Measurements from ENCODE around the gene GAL3ST1.
"Not testable (repeated sequence)": the region's sequence is repeated elsewhere in the genome, so short reads cannot be mapped to it uniquely, and the experiment has no call there.

GAL3ST1 gene

GRCh38 chr22:30574095-30574981, at the start of gene GAL3ST1:
TSS of gene GAL3ST1 (minus strand) at chr22:30574665. CDS start at chr22:30557392, 17,273 bp downstream.
- H3K36me3 Mint-ChIP-seq, result peaks cover 29% of the 10 kb centered on the region
- no peaks in the 10 kb centered on the region for H3K4me1 Mint-ChIP-seq
- peaks cover 2% of the 10 kb centered on the region for H3K27me3 Mint-ChIP-seq
- H3K9me3 Mint-ChIP-seq, result no peaks in the 10 kb centered on the region
- no peak for ATAC-seq (ENCODE audit: low read depth)
- DNase-seq (ENCODE audit: low spot score in 2 of 2), result no peak
- H3K27ac Mint-ChIP-seq, result no peak within 1 kb of the TSS
- peak within 1 kb of the TSS; percentile 28 for H3K4me3 Mint-ChIP-seq

- DNase-seq (ENCODE audit: low spot score in 2 of 2); H3K4me1 Mint-ChIP-seq; ATAC-seq (ENCODE audit: low read depth); H3K36me3 Mint-ChIP-seq; H3K4me3 Mint-ChIP-seq; H3K27ac Mint-ChIP-seq; H3K27me3 Mint-ChIP-seq; H3K9me3 Mint-ChIP-seq: not testable (repeated sequence)
Observed at GRCh38 chr22:30619909-30620308, 45.4 kb upstream of the GAL3ST1 start.

- Mint-ChIP-seq H3K27ac (no peak overlapping the region), H3K36me3 (no peaks in the 10 kb centered on the region), H3K9me3 (no peaks in the 10 kb centered on the region), H3K4me3 (no peak overlapping the region), H3K27me3 (peaks cover 11% of the 10 kb centered on the region), H3K4me1 (no peaks in the 10 kb centered on the region)
- ATAC-seq (ENCODE audit: low read depth) (no peak), DNase-seq (ENCODE audit: low spot score in 2 of 2) (no peak)
Observed at GRCh38 chr22:30617819-30618218, 43.4 kb upstream of the GAL3ST1 start.

GRCh38 chr22:30615543-30615954, 41.1 kb upstream of the GAL3ST1 start:
- Mint-ChIP-seq H3K4me1 (no peaks in the 10 kb centered on the region), H3K4me3 (no peak overlapping the region), H3K27me3 (peaks cover 9% of the 10 kb centered on the region), H3K9me3 (no peaks in the 10 kb centered on the region), H3K36me3 (no peaks in the 10 kb centered on the region), H3K27ac (no peak overlapping the region)
- DNase-seq (ENCODE audit: low spot score in 2 of 2) (no peak), ATAC-seq (ENCODE audit: low read depth) (no peak)

GRCh38 chr22:30614879-30615278, 40.4 kb upstream of the GAL3ST1 start:
- no peak for ATAC-seq (ENCODE audit: low read depth)
- peaks cover 9% of the 10 kb centered on the region for H3K27me3 Mint-ChIP-seq

GRCh38 chr22:30614268-30614667, 39.8 kb upstream of the GAL3ST1 start:
- H3K9me3 Mint-ChIP-seq, result no peaks in the 10 kb centered on the region
- no peak overlapping the region for H3K4me3 Mint-ChIP-seq
- DNase-seq (ENCODE audit: low spot score in 2 of 2) (no peak), ATAC-seq (ENCODE audit: low read depth) (no peak)
- no peak overlapping the region for H3K27ac Mint-ChIP-seq
- H3K36me3 Mint-ChIP-seq, result no peaks in the 10 kb centered on the region
- peaks cover 9% of the 10 kb centered on the region for H3K27me3 Mint-ChIP-seq
- peaks cover 3% of the 10 kb centered on the region for H3K4me1 Mint-ChIP-seq

More at GRCh38 chr22:30614879-30615278, 40.4 kb upstream of the GAL3ST1 start:
- Mint-ChIP-seq H3K9me3 (no peaks in the 10 kb centered on the region), H3K4me3 (no peak overlapping the region), H3K4me1 (no peaks in the 10 kb centered on the region), H3K36me3 (no peaks in the 10 kb centered on the region), H3K27ac (no peak overlapping the region)
- no peak for DNase-seq (ENCODE audit: low spot score in 2 of 2)

- ATAC-seq (ENCODE audit: low read depth), result no peak
Observed at GRCh38 chr22:30612789-30613188, 38.3 kb upstream of the GAL3ST1 start.

GRCh38 chr22:30611197-30611596, 36.7 kb upstream of the GAL3ST1 start:
- H3K9me3 Mint-ChIP-seq, result no peaks in the 10 kb centered on the region
- ATAC-seq (ENCODE audit: low read depth), result no peak
- H3K36me3 Mint-ChIP-seq, result no peaks in the 10 kb centered on the region
- H3K27ac Mint-ChIP-seq, result no peak overlapping the region
- DNase-seq (ENCODE audit: low spot score in 2 of 2), result no peak
- no peak overlapping the region for H3K4me3 Mint-ChIP-seq
- peaks cover 4% of the 10 kb centered on the region for H3K27me3 Mint-ChIP-seq
- peaks cover 18% of the 10 kb centered on the region for H3K4me1 Mint-ChIP-seq

More at GRCh38 chr22:30612789-30613188, 38.3 kb upstream of the GAL3ST1 start:
- peaks cover 8% of the 10 kb centered on the region for H3K4me1 Mint-ChIP-seq
- H3K27ac Mint-ChIP-seq, result no peak overlapping the region
- H3K4me3 Mint-ChIP-seq, result no peak overlapping the region
- no peaks in the 10 kb centered on the region for H3K9me3 Mint-ChIP-seq
- peaks cover 9% of the 10 kb centered on the region for H3K27me3 Mint-ChIP-seq
- no peak for DNase-seq (ENCODE audit: low spot score in 2 of 2)
- no peaks in the 10 kb centered on the region for H3K36me3 Mint-ChIP-seq

- Mint-ChIP-seq H3K4me1 (peaks cover 23% of the 10 kb centered on the region), H3K36me3 (no peaks in the 10 kb centered on the region), H3K9me3 (no peaks in the 10 kb centered on the region), H3K27me3 (peaks cover 4% of the 10 kb centered on the region), H3K4me3 (no peak overlapping the region), H3K27ac (no peak overlapping the region)
- DNase-seq (ENCODE audit: low spot score in 2 of 2) (no peak), ATAC-seq (ENCODE audit: low read depth) (no peak)
Observed at GRCh38 chr22:30610299-30610698, 35.8 kb upstream of the GAL3ST1 start.

- Mint-ChIP-seq H3K27ac (no peak overlapping the region), H3K27me3 (peaks cover 4% of the 10 kb centered on the region), H3K9me3 (no peaks in the 10 kb centered on the region), H3K36me3 (no peaks in the 10 kb centered on the region), H3K4me1 (peaks cover 23% of the 10 kb centered on the region), H3K4me3 (no peak overlapping the region)
- ATAC-seq (ENCODE audit: low read depth) (peak; percentile 25), DNase-seq (ENCODE audit: low spot score in 2 of 2) (no peak)
Observed at GRCh38 chr22:30609260-30610185, 35.1 kb upstream of the GAL3ST1 start.

- no peak overlapping the region for H3K4me3 Mint-ChIP-seq
- H3K9me3 Mint-ChIP-seq, result no peaks in the 10 kb centered on the region
- H3K36me3 Mint-ChIP-seq, result no peaks in the 10 kb centered on the region
- ATAC-seq (ENCODE audit: low read depth), result no peak
- H3K27me3 Mint-ChIP-seq, result no peaks in the 10 kb centered on the region
- peaks cover 23% of the 10 kb centered on the region for H3K4me1 Mint-ChIP-seq
- no peak for DNase-seq (ENCODE audit: low spot score in 2 of 2)
- no peak overlapping the region for H3K27ac Mint-ChIP-seq
Observed at GRCh38 chr22:30607939-30608338, 33.5 kb upstream of the GAL3ST1 start.

- H3K4me3 Mint-ChIP-seq, result peak overlapping the region; percentile 99
- no peak for DNase-seq (ENCODE audit: low spot score in 2 of 2)
- peak overlapping the region; percentile 82 for H3K27ac Mint-ChIP-seq
- H3K4me1 Mint-ChIP-seq, result peaks cover 23% of the 10 kb centered on the region
- no peaks in the 10 kb centered on the region for H3K27me3 Mint-ChIP-seq
- ATAC-seq (ENCODE audit: low read depth), result no peak
- no peaks in the 10 kb centered on the region for H3K36me3 Mint-ChIP-seq
- H3K9me3 Mint-ChIP-seq, result no peaks in the 10 kb centered on the region
Observed at GRCh38 chr22:30607300-30607930, 33.0 kb upstream of the GAL3ST1 start.

GRCh38 chr22:30606455-30607299, 32.2 kb upstream of the GAL3ST1 start, which contains the start of gene TCN2:
TSS of gene TCN2 (plus strand) at chr22:30607174. CDS start at chr22:30607332, 158 bp downstream.
- Mint-ChIP-seq H3K27ac (peak within 1 kb of the TSS; percentile 82), H3K9me3 (no peaks in the 10 kb centered on the region), H3K4me3 (peak within 1 kb of the TSS; percentile 99), H3K36me3 (no peaks in the 10 kb centered on the region), H3K4me1 (peaks cover 25% of the 10 kb centered on the region), H3K27me3 (no peaks in the 10 kb centered on the region)
- peak; percentile 11 to 19 for DNase-seq (ENCODE audit: low spot score in 2 of 2)
- ATAC-seq (ENCODE audit: low read depth), result peak; percentile 50

Data from memory B cell (primary cell).